H9 (cell line): Measurements from ENCODE around the gene OSBP. TPM values are rescaled to one million over a fixed set of nuclear protein-coding genes. Genes with fewer than 3 reads are reported as not detected.
A peak's percentile ranks its signal among the peaks of the same experiment; 100 is the strongest.

ENCODE experiments used
- DNase-seq: peaks from one replicate; pipeline ENCODE4 v3.0.0-alpha.2; 2017
- H2AFZ ChIP-seq: one replicate; pipeline ENCODE4 v1.6.1; 2013; ENCODE audit warnings: mild to moderate bottlenecking, low read length, control low read depth, moderate library complexity
- H2AK5ac ChIP-seq: 2 replicates; pipeline ENCODE4 v1.6.1; 2013; ENCODE audit warnings: low read length, control low read depth, mixed read lengths; ENCODE audit not compliant: insufficient read length
- H2BK120ac ChIP-seq: one replicate; pipeline ENCODE4 v1.6.1; 2013; ENCODE audit warnings: low read depth, mild to moderate bottlenecking, low read length, control low read depth, inconsistent platforms; ENCODE audit not compliant: poor library complexity, severe bottlenecking
- H2BK12ac ChIP-seq: 2 replicates; pipeline ENCODE4 v1.6.1; 2013; ENCODE audit warnings: low read length, control low read depth, mixed read lengths, low read depth; ENCODE audit not compliant: insufficient read length
- H2BK15ac ChIP-seq: 2 replicates; pipeline ENCODE4 v1.6.1; 2013; ENCODE audit warnings: low read depth, low read length, control low read depth
- H2BK20ac ChIP-seq: one replicate; pipeline ENCODE4 v1.6.1; 2013; ENCODE audit warnings: low read depth, mild to moderate bottlenecking, low read length, control low read depth, inconsistent platforms; ENCODE audit not compliant: poor library complexity, severe bottlenecking
- H2BK5ac ChIP-seq: 2 replicates; pipeline ENCODE4 v1.6.1; 2013; ENCODE audit warnings: low read length, control low read depth, mixed read lengths; ENCODE audit not compliant: insufficient read length
- H3K14ac ChIP-seq: 2 replicates; pipeline ENCODE4 v1.6.1; 2013; ENCODE audit warnings: low read length, control low read depth; ENCODE audit not compliant: insufficient read depth
- H3K18ac ChIP-seq: 2 replicates; pipeline ENCODE4 v1.6.1; 2013; ENCODE audit warnings: low read depth, mild to moderate bottlenecking, mixed read lengths, low read length, control low read depth; ENCODE audit not compliant: insufficient read length
- H3K23ac ChIP-seq: 2 replicates; pipeline ENCODE4 v1.6.1; 2013; ENCODE audit warnings: low read length, control low read depth, mixed read lengths, low read depth; ENCODE audit not compliant: insufficient read length
- H3K23me2 ChIP-seq: 2 replicates; pipeline ENCODE4 v1.6.1; 2013; ENCODE audit warnings: low read depth, mild to moderate bottlenecking, mixed read lengths, low read length, control low read depth; ENCODE audit not compliant: insufficient read length, poor library complexity, severe bottlenecking
- H3K27ac ChIP-seq: 2 replicates; pipeline ENCODE4 v1.5.1; 2013; ENCODE audit warnings: low read length, control low read depth, mixed read lengths, low read depth; ENCODE audit not compliant: insufficient read length
- H3K27me3 ChIP-seq: 2 replicates; pipeline ENCODE4 v1.6.1; 2013; ENCODE audit warnings: low read length, control low read depth, inconsistent platforms; ENCODE audit not compliant: insufficient read depth
- H3K4ac ChIP-seq: 2 replicates; pipeline ENCODE4 v1.6.1; 2013; ENCODE audit warnings: low read depth, mild to moderate bottlenecking, control low read depth, inconsistent platforms, low read length, moderate library complexity
- H3K4me1 ChIP-seq: 2 replicates; pipeline ENCODE4 v1.6.1; 2013; ENCODE audit warnings: low read length, control low read depth, inconsistent platforms; ENCODE audit not compliant: insufficient read depth
- H3K4me2 ChIP-seq: 2 replicates; pipeline ENCODE4 v1.6.1; 2013; ENCODE audit warnings: low read length, control low read depth, mixed read lengths; ENCODE audit not compliant: insufficient read length, insufficient read depth
- H3K56ac ChIP-seq: 2 replicates; pipeline ENCODE4 v1.6.1; 2013; ENCODE audit warnings: low read depth, mild to moderate bottlenecking, mixed read lengths, low read length, control low read depth; ENCODE audit not compliant: insufficient read length
- H3K79me1 ChIP-seq: 2 replicates; pipeline ENCODE4 v1.6.1; 2013; ENCODE audit warnings: low read depth, mild to moderate bottlenecking, moderate library complexity, low read length, control low read depth, inconsistent platforms; ENCODE audit not compliant: insufficient read depth, poor library complexity, severe bottlenecking
- H3K79me2 ChIP-seq: 2 replicates; pipeline ENCODE4 v1.6.1; 2013; ENCODE audit warnings: low read length, control low read depth, inconsistent platforms; ENCODE audit not compliant: insufficient read depth
- H3K9ac ChIP-seq: 2 replicates; pipeline ENCODE4 v1.6.1; 2013; ENCODE audit warnings: low read length, control low read depth, mixed read lengths; ENCODE audit not compliant: insufficient read length; ENCODE audit errors: extremely low read depth
- H3K9me3 ChIP-seq: one replicate; pipeline ENCODE4 v1.6.1; 2013; ENCODE audit warnings: low read depth, low read length, inconsistent platforms; ENCODE audit not compliant: control insufficient read depth
- H3T11ph ChIP-seq: one replicate; pipeline ENCODE4 v1.6.1; 2013; ENCODE audit warnings: mild to moderate bottlenecking, low read length, control low read depth, inconsistent platforms
- H4K20me1 ChIP-seq: one replicate; pipeline ENCODE4 v1.6.1; 2013; ENCODE audit not compliant: control insufficient read depth, insufficient read length, insufficient read depth
- H4K5ac ChIP-seq: 2 replicates; pipeline ENCODE4 v1.6.1; 2013; ENCODE audit warnings: low read depth, mild to moderate bottlenecking, mixed read lengths, low read length, control low read depth; ENCODE audit not compliant: insufficient read length
- H4K8ac ChIP-seq: replicated peaks from 2 replicates; pipeline ENCODE4 v1.6.1; 2013; ENCODE audit warnings: low read length, control low read depth, mixed read lengths, low read depth; ENCODE audit not compliant: insufficient read length
- H4K91ac ChIP-seq: 2 replicates; pipeline ENCODE4 v1.6.1; 2013; ENCODE audit warnings: low read depth, mild to moderate bottlenecking, moderate library complexity, mixed read lengths, low read length, control low read depth; ENCODE audit not compliant: insufficient read length
- H3K27ac Mint-ChIP-seq, 3 experiments: 2 replicates in 2 of 3; 3 replicates in 1 of 3; pipeline ENCODE4 v1.8.0; 2020 to 2021; ENCODE audit warnings: mixed read lengths in 3 of 3, mild to moderate bottlenecking in 1 of 3, moderate library complexity in 1 of 3
- H3K27me3 Mint-ChIP-seq: 2 replicates; pipeline ENCODE4 v1.8.0; 2021; ENCODE audit warnings: low read depth, mild to moderate bottlenecking, moderate library complexity, mixed read lengths
- H3K36me3 Mint-ChIP-seq, 3 experiments: 2 replicates in 2 of 3; 3 replicates in 1 of 3; pipeline ENCODE4 v1.8.0; 2020 to 2021; ENCODE audit warnings: low read depth in 3 of 3, mixed read lengths in 3 of 3; ENCODE audit not compliant: insufficient read depth in 1 of 3
- H3K4me1 Mint-ChIP-seq, 2 experiments: 2 replicates each; pipeline ENCODE4 v1.8.0; 2020; ENCODE audit warnings: mixed read lengths in 2 of 2
- H3K4me3 Mint-ChIP-seq, 2 experiments: 2 replicates in 1 of 2; 3 replicates in 1 of 2; pipeline ENCODE4 v1.8.0; 2020 to 2021; ENCODE audit warnings: mild to moderate bottlenecking in 2 of 2, mixed read lengths in 2 of 2, moderate library complexity in 1 of 2
- H3K9me3 Mint-ChIP-seq, 2 experiments: 2 replicates in 1 of 2; 3 replicates in 1 of 2; pipeline ENCODE4 v1.8.0; 2020; ENCODE audit warnings: mild to moderate bottlenecking in 2 of 2, mixed read lengths in 2 of 2, moderate library complexity in 1 of 2
- CTCF ChIP-seq: fragments of 200-600 bp; sonication (generic); conservative IDR thresholded peaks from 3 replicates; pipeline ENCODE4 v1.8.0; 2021; ENCODE audit warnings: antibody characterized with exemption, mild to moderate bottlenecking
- WGBS: extraction: QIAGEN DNeasy Blood & Tissue Kit; methylation state at CpG from one replicate; pipeline ENCODE4 v1.1.7; 2013; ENCODE audit warnings: missing lambda C conversion rate, low lambda C conversion rate, mixed read lengths; ENCODE audit not compliant: insufficient read length; ENCODE audit errors: extremely low coverage; 5-methylcytosine and 5-hydroxymethylcytosine counted together
- total RNA-seq: library from RNA; stranded (reverse); gene quantifications from 2 replicates; pipeline ENCODE4 v1.2.1, GENCODE V29; 2021

OSBP gene
- total RNA-seq, 1 experiment from 2014 or later: 48.5 TPM

GRCh38 chr11:59659981-59660380 lies 44.4 kb upstream of the OSBP start:
- H3K9me3 Mint-ChIP-seq: no peaks in the 10 kb centered on the region
- no peaks in the 10 kb centered on the region for H3K27me3 Mint-ChIP-seq
- no CpG with 5 or more reads among the region's 2 CpGs for WGBS

More at GRCh38 chr11:59659981-59660380, 44.4 kb upstream of the OSBP start:
- no peaks in the 10 kb centered on the region for H3K79me2 ChIP-seq
- no peak overlapping the region for H2AFZ ChIP-seq
- H3K4ac ChIP-seq: no peak overlapping the region
- H3K79me1 ChIP-seq: peaks cover 4% of the 10 kb centered on the region
- H4K20me1 ChIP-seq: no peaks in the 10 kb centered on the region
- no peaks in the 10 kb centered on the region for H3K27me3 ChIP-seq
- Mint-ChIP-seq H3K4me1 (peaks cover 0 to 10% of the 10 kb centered on the region in 2 experiments; a peak in 2 of 4 replicates), H3K36me3 (peaks cover 7 to 69% (median 59%) of the 10 kb centered on the region in 3 experiments; a peak in 6 of 7 replicates), H3K4me3 (no peak overlapping the region), H3K27ac (peak overlapping the region in 1 of 3 experiments; percentile 18; a peak in 1 of 7 replicates)
- no peak overlapping the region for H2BK120ac ChIP-seq
- H2BK20ac ChIP-seq: no peak overlapping the region
- H2BK12ac ChIP-seq: no peak overlapping the region
- no peak overlapping the region for H4K5ac ChIP-seq
- no peaks in the 10 kb centered on the region for H3K23me2 ChIP-seq
- no peak overlapping the region for H2BK15ac ChIP-seq
- no peak overlapping the region for H4K91ac ChIP-seq
- H2BK5ac ChIP-seq: no peak overlapping the region
- H4K8ac ChIP-seq: no peak overlapping the region
- no peak overlapping the region for H3T11ph ChIP-seq
- H3K23ac ChIP-seq: no peak overlapping the region
- no peak for DNase-seq
- H3K4me1 ChIP-seq: peaks cover 4% of the 10 kb centered on the region
- H3K27ac ChIP-seq: no peak overlapping the region
- H3K14ac ChIP-seq: no peak overlapping the region
- no peak overlapping the region for H3K56ac ChIP-seq
- TF ChIP-seq CTCF: no peak
- no peak overlapping the region for H3K4me2 ChIP-seq
- no peak overlapping the region for H3K18ac ChIP-seq
- no peak overlapping the region for H3K9ac ChIP-seq
- no peaks in the 10 kb centered on the region for H3K9me3 ChIP-seq
- no peak overlapping the region for H2AK5ac ChIP-seq
